ENCODE data around the gene LRTM2. TPM values are rescaled to one million over a fixed set of nuclear protein-coding genes. Genes with fewer than 3 reads are reported as not detected.

Gene LRTM2
- total RNA-seq, 1 experiment from 2014 or later: not detected

GRCh38 chr12:1808036-1808797 lies 12.1 kb upstream of the LRTM2 start:
- Histone ChIP-seq H3K9ac (ENCODE audit: low read length) (no peak overlapping the region), H3K27me3 (ENCODE audit: low read length) (no peaks in the 10 kb centered on the region), H2AFZ (ENCODE audit: low read length) (no peak overlapping the region), H3K4me2 (ENCODE audit: low read length) (no peak overlapping the region), H3K9me3 (ENCODE audit: low read length) (no peaks in the 10 kb centered on the region), H3K36me3 (ENCODE audit: low read depth, low read length) (no peaks in the 10 kb centered on the region), H3K9me2 (replicated peaks; ENCODE audit: low read length) (no peaks in the 10 kb centered on the region), H3K79me2 (ENCODE audit: low read length) (no peaks in the 10 kb centered on the region), H3K4me1 (ENCODE audit: insufficient read depth, low read length) (no peaks in the 10 kb centered on the region), H3K27ac (ENCODE audit: low read length) (no peak overlapping the region), H4K20me1 (ENCODE audit: low read length) (no peaks in the 10 kb centered on the region), H3F3A (ENCODE audit: low read length, unreplicated experiment) (no peaks in the 10 kb centered on the region), H3K4me3 (ENCODE audit: low read length) (no peak overlapping the region)
- intact Hi-C loops (cut with micrococcal nuclease): no loop called here
- BruUV-seq (replicated peaks): no TSS peak
- ATAC-seq (no peak), DNase-seq (no peak)
- POLR2A ChIA-PET (ENCODE audit: unreplicated experiment): no interaction called here
- CTCF ChIA-PET: no interaction called here
- TF ChIP-seq, protein P1, sequence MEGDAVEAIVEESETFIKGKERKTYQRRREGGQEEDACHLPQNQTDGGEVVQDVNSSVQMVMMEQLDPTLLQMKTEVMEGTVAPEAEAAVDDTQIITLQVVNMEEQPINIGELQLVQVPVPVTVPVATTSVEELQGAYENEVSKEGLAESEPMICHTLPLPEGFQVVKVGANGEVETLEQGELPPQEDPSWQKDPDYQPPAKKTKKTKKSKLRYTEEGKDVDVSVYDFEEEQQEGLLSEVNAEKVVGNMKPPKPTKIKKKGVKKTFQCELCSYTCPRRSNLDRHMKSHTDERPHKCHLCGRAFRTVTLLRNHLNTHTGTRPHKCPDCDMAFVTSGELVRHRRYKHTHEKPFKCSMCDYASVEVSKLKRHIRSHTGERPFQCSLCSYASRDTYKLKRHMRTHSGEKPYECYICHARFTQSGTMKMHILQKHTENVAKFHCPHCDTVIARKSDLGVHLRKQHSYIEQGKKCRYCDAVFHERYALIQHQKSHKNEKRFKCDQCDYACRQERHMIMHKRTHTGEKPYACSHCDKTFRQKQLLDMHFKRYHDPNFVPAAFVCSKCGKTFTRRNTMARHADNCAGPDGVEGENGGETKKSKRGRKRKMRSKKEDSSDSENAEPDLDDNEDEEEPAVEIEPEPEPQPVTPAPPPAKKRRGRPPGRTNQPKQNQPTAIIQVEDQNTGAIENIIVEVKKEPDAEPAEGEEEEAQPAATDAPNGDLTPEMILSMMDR (conservative IDR thresholded peaks at IDR 0.05; ENCODE audit: low read depth, low read length): no peak
- TF ChIP-seq EZH2phosphoT487 (IDR thresholded peaks at IDR 0.05; ENCODE audit: borderline replicate concordance, low read length): no peak
- no peak for TF ChIP-seq EZH2 (IDR thresholded peaks at IDR 0.05; ENCODE audit: low read length, unreplicated experiment)

DNA sequence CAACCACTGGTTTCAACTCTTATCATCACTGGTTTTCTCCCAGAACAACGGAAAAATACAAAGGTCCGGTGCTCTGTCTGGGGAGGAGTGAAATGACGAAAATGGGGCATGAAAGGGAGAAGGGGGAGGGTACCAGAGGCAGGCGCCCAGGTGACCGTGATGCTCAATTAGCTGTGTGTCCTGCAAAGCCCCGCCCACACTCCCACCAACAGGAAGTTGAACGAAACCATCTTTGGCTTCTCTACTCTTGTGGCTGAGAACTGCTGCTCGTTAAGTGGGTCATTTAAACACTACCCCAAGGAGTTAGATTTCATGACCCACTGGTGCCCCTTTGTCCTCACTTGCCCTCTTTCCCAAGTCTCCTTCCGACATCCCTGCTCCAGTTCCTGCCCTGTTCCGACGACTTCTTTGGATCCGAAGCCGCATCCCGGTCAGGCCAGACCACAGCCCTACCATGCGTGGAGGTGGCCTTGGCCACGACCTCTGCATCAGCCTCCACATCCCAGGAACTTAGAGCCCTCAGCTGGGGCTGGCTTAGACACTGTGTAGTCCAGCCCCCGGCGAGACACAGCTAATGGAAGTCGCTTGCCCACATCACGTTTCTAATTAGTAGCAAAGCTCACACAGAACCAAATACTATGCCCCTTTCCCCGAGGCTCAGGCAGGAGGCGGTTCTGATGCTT lies 11.4 kb upstream of the LRTM2 start:
- H3F3A ChIP-seq (ENCODE audit: low read length, unreplicated experiment): no peaks in the 10 kb centered on the region
- 0 out of 2 replicates have a peak, but pooled peaks cover under 1% of the 10 kb centered on the region for H3K27me3 ChIP-seq (ENCODE audit: low read length)
- BruUV-seq (replicated peaks): no TSS peak
- TF ChIP-seq EZH2phosphoT487 (IDR thresholded peaks at IDR 0.05; ENCODE audit: borderline replicate concordance, low read length) (no peak), EZH2 (IDR thresholded peaks at IDR 0.05; ENCODE audit: low read length, unreplicated experiment) (no peak)
- TF ChIP-seq, protein P1 (conservative IDR thresholded peaks at IDR 0.05; ENCODE audit: low read depth, low read length): no peak
- H3K36me3 ChIP-seq (ENCODE audit: low read depth, low read length): no peaks in the 10 kb centered on the region
- no peaks in the 10 kb centered on the region for H3K79me2 ChIP-seq (ENCODE audit: low read length)
- H3K9me2 ChIP-seq (replicated peaks; ENCODE audit: low read length): no peaks in the 10 kb centered on the region
- POLR2A ChIA-PET (ENCODE audit: unreplicated experiment): no interaction called here
- intact Hi-C loops (cut with micrococcal nuclease): no loop called here
- H3K4me3 ChIP-seq (ENCODE audit: low read length): no peak overlapping the region
- H4K20me1 ChIP-seq (ENCODE audit: low read length): no peaks in the 10 kb centered on the region
- DNase-seq (no peak), ATAC-seq (no peak)
- no peaks in the 10 kb centered on the region for H3K4me1 ChIP-seq (ENCODE audit: insufficient read depth, low read length)
- no peak overlapping the region for H3K4me2 ChIP-seq (ENCODE audit: low read length)
- CTCF ChIA-PET: no interaction called here
- H3K9ac ChIP-seq (ENCODE audit: low read length): no peak overlapping the region
- no peaks in the 10 kb centered on the region for H3K9me3 ChIP-seq (ENCODE audit: low read length)
- no peak overlapping the region for H3K27ac ChIP-seq (ENCODE audit: low read length)
- H2AFZ ChIP-seq (ENCODE audit: low read length): no peak overlapping the region

All from PC-3 (cell line).